CD4-positive, alpha-beta T cell treated with Interleukin-1 beta for 1 hour (primary cell): ENCODE data around the gene PSMB10.
A peak's percentile ranks its signal among the peaks of the same experiment; 100 is the strongest.

ENCODE experiments used
- DNase-seq, 2 donors: peaks; one replicate each; pipeline ENCODE4 v3.0.0-alpha.2; 2020 to 2022

PSMB10 gene

DNA sequence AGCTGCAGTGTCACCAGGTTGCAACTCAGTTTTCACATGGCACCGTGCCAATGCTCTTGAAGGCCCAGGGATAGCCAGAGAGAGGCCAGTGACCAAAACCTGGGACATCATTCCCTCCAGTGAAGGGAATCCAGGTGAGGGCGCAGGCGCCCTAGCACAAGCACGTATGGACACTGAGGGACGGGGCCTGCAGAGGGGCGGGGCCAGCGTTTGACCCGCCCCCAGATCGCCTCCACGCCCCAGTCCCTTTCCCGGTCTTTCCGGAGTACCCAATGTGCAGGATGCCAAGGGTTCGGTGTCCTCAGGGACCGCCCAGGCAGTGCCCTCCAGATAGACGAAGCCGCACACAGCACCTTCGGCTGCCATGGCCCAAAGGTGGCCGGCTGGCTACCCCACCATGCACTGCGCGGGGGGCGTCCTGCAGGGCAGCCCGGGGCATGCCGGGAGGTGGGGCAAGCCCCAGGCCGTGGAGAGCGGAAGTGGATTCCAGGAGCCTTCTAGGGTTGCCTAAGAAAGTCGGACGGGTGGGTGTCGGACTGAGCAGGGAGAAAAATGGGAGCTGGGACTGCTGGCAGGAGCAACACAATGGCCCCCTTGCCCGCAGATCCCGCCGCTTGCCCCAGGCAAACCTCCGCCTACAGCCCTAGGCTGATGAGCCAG lies 27.1 kb upstream of the PSMB10 start:
- no peak for DNase-seq

DNA sequence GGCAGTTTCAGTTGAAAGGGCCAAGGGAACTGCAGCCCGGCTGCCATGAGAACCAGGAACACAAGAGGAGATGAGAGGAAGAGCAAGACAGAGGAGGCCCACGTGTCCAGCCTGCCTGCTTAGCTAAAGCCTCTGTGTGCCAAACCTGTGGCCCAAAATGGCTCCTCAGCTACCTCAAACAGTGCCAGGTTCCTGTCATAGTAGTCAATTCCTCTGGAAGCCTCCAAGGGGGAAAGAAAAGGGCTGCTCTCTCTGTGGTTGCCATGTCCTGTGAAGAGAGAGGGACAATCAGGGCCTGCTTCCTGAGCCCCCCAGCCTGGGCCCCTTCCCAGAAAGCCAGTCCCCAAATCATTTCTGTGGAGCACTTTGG lies 26.6 kb upstream of the PSMB10 start:
- DNase-seq = no peak

GRCh38 chr16:67962135-67962534 lies 25.5 kb upstream of the PSMB10 start:
- no peak for DNase-seq

DNA sequence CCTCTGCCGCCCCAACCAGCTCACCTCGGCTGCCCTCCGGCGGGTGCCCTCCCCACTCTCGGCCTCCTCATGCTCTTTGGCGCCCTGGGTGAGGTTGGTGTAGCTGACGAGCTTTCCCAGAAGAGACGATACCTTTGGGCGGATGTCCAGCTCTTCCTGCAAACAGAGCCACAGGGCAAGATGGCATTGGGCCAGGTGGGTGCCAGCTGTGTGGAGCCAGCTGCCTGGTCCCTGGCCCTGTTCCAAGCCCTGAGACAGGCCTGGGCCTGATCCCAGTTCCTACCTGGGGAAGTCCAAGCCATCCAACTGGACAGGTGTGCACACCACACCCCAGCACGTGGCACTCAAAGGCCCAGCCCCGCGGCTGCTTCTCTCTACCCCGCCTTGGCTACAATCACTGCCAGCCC lies 24.9 kb upstream of the PSMB10 start:
- no peak for DNase-seq

GRCh38 chr16:67959536-67960329 lies 23.1 kb upstream of the PSMB10 start:
- no peak for DNase-seq

DNA sequence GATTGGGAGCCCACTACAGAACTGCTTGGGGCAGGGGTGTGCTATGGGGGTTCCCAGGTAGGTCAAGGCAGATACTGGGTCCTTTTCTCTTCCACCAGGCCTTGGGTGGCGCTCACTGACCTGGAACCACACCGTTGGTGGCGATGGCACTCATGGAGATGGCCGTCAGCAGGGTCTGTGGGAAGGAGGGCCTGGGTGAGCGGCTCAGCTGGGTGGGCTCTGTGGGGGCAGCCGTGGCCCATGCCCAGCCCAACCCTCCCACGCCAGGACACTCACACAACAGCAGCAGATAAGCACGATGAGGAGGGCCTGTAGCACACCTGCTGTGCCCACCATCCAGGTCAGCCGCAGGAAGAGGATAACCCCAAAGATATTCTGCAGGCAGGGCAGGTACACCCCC lies 21.0 kb upstream of the PSMB10 start:
- DNase-seq = no peak

GRCh38 chr16:67954421-67955196 lies 18.0 kb upstream of the PSMB10 start:
- DNase-seq = no peak

DNA sequence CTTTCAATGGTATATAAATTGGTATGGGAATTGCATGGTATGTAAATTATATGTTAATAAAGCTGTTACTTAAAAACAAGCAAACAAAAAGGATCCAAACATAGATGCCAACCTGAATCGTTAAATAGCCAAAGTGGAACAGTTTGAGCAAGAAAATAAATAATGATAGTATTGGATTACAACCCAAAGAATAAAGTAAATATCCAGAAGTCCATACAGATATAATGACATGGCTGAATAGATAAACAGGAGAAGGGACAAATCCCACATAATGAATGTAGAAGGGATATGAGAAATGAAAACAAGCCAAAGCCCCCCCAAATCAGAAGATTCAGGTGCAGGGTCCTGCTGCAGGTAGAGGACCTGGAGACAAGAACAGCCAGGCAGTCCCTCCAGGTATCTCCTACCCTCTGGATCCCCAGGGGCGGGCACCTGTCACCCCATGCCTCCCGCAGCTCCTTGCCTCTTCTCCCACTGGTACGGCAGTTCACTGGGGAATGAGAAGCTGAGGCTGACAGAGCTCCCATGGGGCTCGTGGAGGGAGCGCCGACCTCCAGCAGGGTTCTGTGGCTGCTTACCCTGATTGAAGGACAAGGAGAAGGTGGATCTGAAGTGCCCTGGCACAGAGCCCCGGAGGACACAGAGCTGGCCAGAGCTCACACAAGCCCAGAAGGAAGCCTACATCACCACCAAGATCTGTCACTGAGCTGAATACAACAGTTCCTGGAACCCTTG lies 17.2 kb upstream of the PSMB10 start:
- DNase-seq = no peak

DNA sequence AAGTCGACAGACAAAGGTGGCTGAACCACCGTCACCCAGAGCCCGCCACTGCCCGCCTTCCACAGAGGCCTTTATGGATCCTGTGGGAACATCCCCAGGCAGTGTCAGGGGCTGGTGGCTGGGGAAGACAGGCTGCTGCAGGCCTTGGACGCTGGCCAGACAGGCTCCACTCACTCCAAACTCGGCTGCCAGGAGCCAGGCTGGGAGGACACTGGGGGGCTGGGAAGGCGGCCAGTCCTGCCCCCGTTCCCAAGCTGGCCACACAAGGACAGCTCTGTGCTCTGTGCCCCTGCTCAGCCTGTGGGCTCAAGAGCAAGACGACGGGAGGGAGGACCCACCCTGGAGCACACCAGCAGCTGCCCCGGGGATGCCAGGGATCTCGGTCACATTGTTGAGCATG lies 14.8 kb upstream of the PSMB10 start:
- DNase-seq = no peak

DNA sequence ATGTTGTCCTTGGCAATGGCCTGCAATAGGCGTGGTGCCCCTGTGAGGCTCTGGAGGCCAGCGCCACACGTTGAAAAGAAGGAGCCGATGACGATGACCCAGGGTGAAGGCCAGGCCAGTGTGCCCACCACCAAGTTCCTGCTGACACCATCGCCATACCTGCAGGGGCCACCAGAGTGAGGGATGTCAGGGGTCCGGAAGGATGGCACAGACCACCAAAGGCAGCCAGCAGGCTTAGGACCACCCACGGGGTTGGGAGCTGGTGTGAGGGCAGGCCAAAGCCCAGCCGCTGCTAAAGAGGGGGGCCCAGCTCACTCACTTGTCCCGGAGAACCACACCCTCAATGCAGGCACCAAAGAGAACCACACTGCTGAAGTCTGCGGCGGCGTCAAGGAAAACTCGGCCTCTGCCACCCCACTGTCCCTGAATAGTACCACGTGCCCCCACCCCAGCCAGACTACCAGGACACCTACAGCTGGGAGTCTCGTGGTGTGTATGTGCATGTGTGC lies 13.7 kb upstream of the PSMB10 start:
- DNase-seq = no peak

GRCh38 chr16:67949645-67950044 lies 13.0 kb upstream of the PSMB10 start:
- no peak for DNase-seq

- no peak for DNase-seq
Measured at GRCh38 chr16:67948015-67948414, 11.4 kb upstream of the PSMB10 start.

DNA sequence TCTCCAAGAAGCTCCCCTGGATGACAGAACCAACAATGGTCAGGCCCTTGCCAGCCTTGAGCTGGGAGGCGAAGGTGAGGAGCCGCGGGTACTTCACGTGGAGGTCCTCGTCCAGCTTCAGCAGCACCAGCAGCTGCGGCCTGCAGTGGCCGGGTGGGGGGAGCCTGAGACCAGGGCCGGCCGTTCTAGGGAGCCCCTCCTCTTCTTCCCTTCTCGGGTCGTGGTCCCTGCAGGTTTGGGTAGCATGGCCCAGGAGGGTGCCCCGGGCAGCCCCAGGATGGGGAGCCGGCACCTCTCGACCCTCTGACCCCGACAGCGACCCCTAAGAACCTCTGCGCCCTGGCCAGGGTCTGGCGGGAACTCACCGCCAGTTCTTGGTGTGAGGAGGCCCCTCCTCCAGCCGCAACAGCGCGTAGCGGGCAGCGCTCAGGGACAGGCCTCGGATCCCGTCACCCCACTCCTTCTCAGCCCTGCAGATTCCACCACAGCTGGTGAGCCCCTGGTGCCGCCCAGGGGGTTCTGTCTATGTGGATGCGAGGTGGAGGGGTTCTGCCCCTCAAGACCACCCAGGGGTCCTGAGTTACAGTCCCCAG lies 10.4 kb upstream of the PSMB10 start:
- no peak for DNase-seq

DNA sequence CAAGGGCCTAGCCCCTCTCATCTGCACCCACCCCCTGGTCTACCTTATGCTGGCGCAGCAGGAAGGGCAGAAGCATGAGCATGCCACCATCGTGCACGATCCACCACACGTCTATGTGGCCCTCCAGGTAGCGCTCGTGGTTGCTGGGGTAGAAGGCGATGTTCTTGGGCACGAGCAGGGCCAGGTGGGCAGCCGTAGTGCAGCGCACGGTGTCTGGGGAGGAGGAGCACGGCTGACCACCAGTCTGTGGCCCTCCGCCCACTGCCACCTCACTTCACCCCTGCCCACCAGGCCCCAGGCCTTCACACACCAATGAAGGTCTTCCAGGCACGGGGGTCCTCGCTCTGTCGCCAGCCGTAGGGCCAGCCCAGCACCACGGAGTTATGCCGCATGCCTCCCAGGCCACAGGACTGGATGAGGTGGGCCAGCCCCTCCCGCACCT lies 9.5 kb upstream of the PSMB10 start:
- no peak for DNase-seq

- DNase-seq = no peak
Measured at GRCh38 chr16:67945392-67945933, 8.8 kb upstream of the PSMB10 start.

- no peak for DNase-seq
Measured at GRCh38 chr16:67944690-67945391, 8.2 kb upstream of the PSMB10 start.

GRCh38 chr16:67943619-67944504 lies 7.2 kb upstream of the PSMB10 start, which contains the start of gene LCAT:
Gene LCAT, minus strand, starts transcription at chr16:67944120. Its CDS starts 19 bp downstream, at chr16:67944101.
- no peak for DNase-seq

- DNase-seq = no peak
Measured at GRCh38 chr16:67943256-67943618, 6.6 kb upstream of the PSMB10 start.

- DNase-seq = no peak
Measured at GRCh38 chr16:67942510-67943255, 6.0 kb upstream of the PSMB10 start.

DNA sequence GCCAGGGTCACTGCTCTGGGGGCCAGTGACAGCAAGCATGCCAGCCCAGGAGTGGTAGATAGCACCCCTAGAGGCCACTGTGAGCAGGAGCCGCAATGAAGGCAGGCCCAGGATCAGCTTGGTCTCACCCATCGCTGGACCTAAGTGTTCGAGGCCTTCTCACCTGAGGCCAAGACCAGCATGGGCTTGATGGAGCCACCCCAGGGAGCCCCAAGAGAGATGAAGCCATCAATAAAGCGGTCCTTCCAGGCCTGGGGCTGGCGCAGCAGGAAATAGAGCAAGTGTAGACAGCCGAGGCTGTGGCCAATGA lies 5.5 kb upstream of the PSMB10 start:
- DNase-seq = peak; percentile 29 to 39
